ENCODE results near the gene CCL26.

Gene CCL26

DNA sequence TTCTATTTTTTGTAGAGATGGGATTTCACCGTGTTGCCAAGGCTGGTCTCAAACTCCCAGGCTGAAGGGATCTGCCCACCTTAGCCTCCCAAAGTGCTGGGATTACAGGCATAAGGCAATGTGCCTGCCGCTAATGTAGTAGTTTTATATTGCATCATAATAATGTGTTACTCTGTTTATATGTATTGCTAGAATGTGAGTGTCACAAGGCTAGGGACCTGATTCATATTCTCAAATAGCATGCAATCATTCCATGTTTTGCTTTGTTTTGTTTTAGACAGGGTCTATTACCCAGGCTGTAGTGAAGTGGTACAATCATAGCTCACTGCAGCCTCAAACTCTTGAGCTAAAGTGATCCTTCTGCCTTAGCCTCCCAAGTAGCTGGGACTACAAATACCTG, 13.5 kb downstream of the CCL26 start:
- no peak overlapping the region for H3K27ac ChIP-seq
- TF ChIP-seq, protein P1, sequence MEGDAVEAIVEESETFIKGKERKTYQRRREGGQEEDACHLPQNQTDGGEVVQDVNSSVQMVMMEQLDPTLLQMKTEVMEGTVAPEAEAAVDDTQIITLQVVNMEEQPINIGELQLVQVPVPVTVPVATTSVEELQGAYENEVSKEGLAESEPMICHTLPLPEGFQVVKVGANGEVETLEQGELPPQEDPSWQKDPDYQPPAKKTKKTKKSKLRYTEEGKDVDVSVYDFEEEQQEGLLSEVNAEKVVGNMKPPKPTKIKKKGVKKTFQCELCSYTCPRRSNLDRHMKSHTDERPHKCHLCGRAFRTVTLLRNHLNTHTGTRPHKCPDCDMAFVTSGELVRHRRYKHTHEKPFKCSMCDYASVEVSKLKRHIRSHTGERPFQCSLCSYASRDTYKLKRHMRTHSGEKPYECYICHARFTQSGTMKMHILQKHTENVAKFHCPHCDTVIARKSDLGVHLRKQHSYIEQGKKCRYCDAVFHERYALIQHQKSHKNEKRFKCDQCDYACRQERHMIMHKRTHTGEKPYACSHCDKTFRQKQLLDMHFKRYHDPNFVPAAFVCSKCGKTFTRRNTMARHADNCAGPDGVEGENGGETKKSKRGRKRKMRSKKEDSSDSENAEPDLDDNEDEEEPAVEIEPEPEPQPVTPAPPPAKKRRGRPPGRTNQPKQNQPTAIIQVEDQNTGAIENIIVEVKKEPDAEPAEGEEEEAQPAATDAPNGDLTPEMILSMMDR (conservative IDR thresholded peaks at IDR 0.05) = no peak

DNA sequence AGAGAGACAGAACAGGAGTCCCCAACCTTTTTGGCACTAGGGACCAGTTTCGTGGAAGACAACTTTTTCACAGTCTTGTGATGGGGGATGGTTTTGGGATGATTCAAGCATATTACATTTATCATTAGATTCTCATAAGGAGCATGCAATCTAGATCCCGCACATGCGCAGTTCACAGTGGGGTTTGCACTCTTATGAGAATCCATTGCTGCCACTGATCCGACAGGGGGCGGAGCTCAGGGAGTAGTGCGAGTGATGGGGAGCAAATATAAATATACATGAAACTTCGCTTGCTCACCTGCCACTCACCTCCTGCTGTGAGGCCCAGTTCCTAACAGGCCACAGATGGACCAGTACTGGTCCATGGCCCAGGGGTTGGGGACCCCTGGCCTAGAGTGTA, 14.2 kb downstream of the CCL26 start:
- TF ChIP-seq, protein P1 (conservative IDR thresholded peaks at IDR 0.05) = no peak
- H3K27ac ChIP-seq = no peak overlapping the region

DNA sequence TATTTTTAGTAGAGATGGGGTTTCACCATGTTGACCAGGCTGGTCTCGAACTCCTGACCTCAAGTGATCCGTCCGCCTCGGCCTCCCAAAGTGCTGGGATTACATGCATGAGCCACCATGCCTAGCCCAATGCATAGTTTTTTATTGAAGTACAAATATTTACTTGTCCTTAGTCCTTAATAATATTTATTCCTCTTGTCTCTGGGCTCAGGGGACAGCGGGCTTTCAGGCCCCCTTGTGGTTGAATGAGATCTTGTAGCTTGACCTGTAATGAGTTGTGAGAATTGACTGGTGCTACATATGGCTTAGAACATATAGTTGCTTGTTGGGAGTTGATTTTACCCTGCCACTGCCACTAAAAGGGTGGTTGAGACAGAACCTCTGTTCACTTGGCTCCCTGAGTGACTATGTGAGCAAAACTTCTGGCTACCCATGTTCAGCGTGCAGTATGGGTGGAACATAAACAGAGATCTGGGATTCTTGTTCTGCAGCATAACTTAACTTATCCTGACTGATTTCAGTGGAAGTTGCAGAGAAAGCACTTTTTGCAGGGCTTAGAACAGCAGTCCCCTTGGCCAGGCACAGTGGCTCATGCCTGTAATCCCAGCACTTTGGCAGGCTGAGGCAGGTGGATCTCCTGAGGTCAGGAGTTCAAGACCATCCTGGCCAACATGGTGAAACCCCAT, 14.9 kb downstream of the CCL26 start:
- no peak overlapping the region for H3K27ac ChIP-seq
- TF ChIP-seq, protein P1 (conservative IDR thresholded peaks at IDR 0.05) = peak; percentile 82

DNA sequence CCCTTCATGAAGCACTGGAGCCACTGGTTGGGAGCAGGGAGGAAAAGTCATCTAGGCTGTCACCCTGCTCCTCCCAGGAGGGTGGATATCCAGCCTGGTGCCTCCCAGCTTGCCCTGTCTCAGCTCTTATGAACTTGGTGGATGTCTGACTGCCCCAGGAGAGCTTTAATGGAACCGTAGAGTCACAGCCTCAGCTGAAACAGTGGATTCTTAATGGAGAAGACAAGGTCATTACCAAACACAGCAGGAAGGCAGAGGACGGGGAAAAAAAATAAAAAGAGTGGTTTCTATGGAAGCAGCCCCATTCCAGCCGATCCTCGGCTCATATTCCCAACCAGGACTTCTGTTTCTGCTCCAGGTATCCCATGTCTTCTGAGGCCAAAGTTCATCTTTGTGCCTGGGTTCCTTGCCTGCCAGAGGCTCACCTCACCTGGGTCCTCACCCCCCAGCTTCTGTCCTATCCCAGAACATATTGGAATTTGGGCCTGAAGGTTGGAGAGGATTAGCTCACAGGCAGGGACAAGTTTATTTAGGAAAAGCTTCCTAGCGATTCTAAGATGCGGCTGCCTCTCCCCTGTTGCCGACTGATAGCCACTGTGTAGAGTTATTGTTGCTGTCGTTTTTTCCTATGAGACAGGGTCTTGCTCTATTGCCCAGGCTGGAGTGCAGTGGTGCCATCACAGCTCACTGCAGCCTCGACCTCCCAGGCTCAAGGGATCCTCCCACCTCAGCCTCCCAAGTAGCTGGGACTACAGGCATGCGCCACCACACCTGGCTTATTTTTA, 15.6 kb downstream of the CCL26 start:
- no peak overlapping the region for H3K27ac ChIP-seq
- TF ChIP-seq, protein P1 (conservative IDR thresholded peaks at IDR 0.05) = no peak

DNA sequence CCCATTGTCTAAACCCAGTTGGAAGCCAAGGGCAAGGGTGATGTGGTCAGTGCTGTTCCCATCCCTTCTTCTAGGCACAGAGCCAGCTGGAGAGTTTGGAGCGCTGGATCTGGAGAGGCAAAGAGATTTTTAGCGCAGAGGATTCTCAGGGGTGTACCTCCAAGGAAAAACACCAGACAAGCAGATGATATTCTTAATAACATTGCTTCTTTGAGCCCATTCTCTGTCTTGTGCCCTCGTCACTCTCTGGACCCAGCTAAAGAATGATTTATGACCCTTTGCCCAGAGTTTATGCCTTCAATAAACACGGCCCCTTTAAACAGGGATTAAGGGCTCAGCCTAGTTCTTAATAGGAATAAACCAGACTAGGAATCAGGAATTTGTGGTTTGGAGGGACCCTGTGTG, 28.6 kb downstream of the CCL26 start:
- no peak overlapping the region for H3K27ac ChIP-seq
- TF ChIP-seq, protein P1 (conservative IDR thresholded peaks at IDR 0.05) = no peak

DNA sequence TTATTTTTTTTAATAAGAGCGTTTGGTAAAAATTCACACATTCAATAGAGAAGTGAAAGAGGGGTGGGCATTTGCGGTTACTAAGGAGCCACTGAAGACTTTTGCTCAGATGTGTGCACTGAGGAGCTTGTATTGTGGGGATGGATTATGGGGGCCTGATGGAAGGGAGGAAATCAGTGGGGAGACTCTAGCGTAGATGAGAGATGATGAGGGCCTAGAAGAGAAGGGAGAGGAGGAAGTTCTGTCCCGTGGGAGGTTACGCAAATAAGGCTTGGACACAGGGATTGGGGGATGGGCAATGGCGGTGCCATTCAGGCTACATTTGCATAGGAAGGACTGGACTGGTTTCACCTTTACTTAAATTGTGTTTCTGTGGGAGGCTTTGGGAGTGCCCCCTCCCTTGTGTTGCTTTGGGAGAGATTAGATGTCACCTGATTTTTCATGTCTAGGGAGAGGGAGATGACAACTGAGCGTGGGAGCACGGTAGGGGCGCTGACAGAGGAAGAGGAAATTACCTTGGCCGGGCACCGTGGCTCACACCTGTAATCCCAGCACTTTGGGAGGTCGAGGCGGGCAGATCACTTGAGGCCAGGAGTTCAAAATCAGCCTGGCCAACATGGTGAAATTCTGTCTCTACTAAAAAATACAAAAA, 31.0 kb downstream of the CCL26 start:
- TF ChIP-seq, protein P1 (conservative IDR thresholded peaks at IDR 0.05) = no peak
- H3K27ac ChIP-seq = peak overlapping the region; percentile 89
